WERI-Rb-1 (cell line): ENCODE data around the gene PDLIM3.

Experiments
- DNase-seq: peaks from one replicate; pipeline ENCODE4 v3.0.0-alpha.2; 2020
- H3K27ac ChIP-seq: fragments of 250-450 bp; sonication (Bioruptor Pico); 2 replicates; pipeline ENCODE4 v1.5.1; 2020; ENCODE audit warnings: mild to moderate bottlenecking, moderate library complexity
- H3K27me3 ChIP-seq: fragments of 250-450 bp; sonication (Bioruptor Pico); 2 replicates; pipeline ENCODE4 v1.5.1; 2021; ENCODE audit warnings: mild to moderate bottlenecking, low read depth, moderate library complexity; ENCODE audit not compliant: insufficient read depth, severe bottlenecking
- H3K36me3 ChIP-seq: fragments of 250-450 bp; sonication (Bioruptor Pico); 2 replicates; pipeline ENCODE4 v1.5.1; 2020; ENCODE audit warnings: mild to moderate bottlenecking, moderate library complexity
- H3K4me3 ChIP-seq: 2 replicates; pipeline ENCODE4 v1.5.1; 2011; ENCODE audit warnings: low read depth, mild to moderate bottlenecking, control low read depth, low read length
- H3K9me3 ChIP-seq: fragments of 250-450 bp; sonication (Bioruptor Pico); 2 replicates; pipeline ENCODE4 v1.5.1; 2021; ENCODE audit warnings: mild to moderate bottlenecking, moderate library complexity; ENCODE audit not compliant: severe bottlenecking
- TF ChIP-seq, protein P1 (sequence below): IDR thresholded peaks from 2 replicates; pipeline ENCODE4 v1.5.1; 2011; ENCODE audit warnings: low read depth, mild to moderate bottlenecking, control low read depth, inconsistent platforms, low read length

Gene PDLIM3

DNA sequence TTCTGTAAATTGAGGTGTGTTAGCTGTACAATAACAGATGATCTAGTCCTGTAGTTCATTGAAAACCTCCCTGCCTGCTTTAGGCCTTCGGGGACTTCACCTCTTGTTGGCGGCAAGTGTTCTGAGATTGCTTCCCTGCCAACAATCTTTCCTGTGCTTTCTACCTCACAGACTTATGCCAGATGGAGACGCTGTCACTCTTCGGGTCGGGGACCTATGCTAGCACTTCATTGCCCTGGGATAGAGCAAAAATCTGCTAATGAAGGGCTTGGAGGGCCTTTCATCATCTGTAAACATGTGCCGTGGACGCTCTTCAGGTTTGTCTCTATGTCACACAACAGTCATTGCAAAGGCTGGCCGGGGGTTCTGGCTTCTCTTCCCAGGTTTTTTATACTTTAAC, 4.7 kb upstream of the PDLIM3 start:
- TF ChIP-seq, protein P1, sequence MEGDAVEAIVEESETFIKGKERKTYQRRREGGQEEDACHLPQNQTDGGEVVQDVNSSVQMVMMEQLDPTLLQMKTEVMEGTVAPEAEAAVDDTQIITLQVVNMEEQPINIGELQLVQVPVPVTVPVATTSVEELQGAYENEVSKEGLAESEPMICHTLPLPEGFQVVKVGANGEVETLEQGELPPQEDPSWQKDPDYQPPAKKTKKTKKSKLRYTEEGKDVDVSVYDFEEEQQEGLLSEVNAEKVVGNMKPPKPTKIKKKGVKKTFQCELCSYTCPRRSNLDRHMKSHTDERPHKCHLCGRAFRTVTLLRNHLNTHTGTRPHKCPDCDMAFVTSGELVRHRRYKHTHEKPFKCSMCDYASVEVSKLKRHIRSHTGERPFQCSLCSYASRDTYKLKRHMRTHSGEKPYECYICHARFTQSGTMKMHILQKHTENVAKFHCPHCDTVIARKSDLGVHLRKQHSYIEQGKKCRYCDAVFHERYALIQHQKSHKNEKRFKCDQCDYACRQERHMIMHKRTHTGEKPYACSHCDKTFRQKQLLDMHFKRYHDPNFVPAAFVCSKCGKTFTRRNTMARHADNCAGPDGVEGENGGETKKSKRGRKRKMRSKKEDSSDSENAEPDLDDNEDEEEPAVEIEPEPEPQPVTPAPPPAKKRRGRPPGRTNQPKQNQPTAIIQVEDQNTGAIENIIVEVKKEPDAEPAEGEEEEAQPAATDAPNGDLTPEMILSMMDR = peak; percentile 30; the same call in 1 of the 2 replicates

DNA sequence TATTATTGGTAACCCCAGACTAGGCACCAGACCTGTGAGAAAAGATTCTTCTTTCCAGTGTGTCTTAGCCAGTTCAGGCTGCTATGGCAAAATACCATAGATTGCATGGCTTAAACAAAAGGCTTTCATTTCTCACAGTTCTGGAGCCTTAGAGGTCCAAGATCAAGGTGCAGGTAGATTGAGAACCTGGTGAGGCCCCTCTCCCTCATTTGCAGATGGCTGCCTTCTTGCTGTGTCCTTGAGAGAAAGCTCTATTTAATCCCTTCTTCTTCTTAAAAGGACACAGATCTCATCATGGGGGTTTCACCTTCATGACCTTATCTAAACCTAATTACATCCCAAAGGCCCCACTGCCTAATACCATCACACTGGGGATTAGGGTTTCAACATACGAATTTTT, 3.5 kb upstream of the PDLIM3 start:
- Histone ChIP-seq H3K4me3 (no peak overlapping the region), H3K9me3 (no peaks in the 10 kb centered on the region), H3K27me3 (no peaks in the 10 kb centered on the region), H3K27ac (no peak overlapping the region), H3K36me3 (no peaks in the 10 kb centered on the region)
- DNase-seq = no peak
- TF ChIP-seq, protein P1 = no peak

More for the DNA sequence above, 4.7 kb upstream of the PDLIM3 start:
- DNase-seq = no peak
- no peak overlapping the region for H3K27ac ChIP-seq
- no peaks in the 10 kb centered on the region for H3K9me3 ChIP-seq
- no peaks in the 10 kb centered on the region for H3K36me3 ChIP-seq
- H3K4me3 ChIP-seq = no peak overlapping the region
- H3K27me3 ChIP-seq = no peaks in the 10 kb centered on the region

DNA sequence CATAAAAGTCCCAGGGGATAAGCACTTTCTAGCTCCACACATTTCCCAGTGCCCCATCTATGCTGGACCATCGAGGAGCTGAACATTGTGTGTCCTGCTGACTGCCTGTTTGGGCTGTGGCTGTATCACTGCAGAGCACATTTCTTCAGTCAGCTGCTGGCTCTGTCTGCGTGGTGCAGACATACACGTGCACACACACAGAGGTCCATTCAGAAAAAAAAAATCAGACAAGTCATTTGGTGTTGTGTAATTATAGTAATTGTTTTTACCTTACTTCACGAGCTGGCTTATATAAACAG, 1.1 kb upstream of the PDLIM3 start:
- Histone ChIP-seq H3K9me3 (no peaks in the 10 kb centered on the region), H3K27ac (no peak overlapping the region), H3K36me3 (no peaks in the 10 kb centered on the region), H3K27me3 (no peaks in the 10 kb centered on the region), H3K4me3 (no peak overlapping the region)
- DNase-seq = no peak
- TF ChIP-seq, protein P1 = no peak

DNA sequence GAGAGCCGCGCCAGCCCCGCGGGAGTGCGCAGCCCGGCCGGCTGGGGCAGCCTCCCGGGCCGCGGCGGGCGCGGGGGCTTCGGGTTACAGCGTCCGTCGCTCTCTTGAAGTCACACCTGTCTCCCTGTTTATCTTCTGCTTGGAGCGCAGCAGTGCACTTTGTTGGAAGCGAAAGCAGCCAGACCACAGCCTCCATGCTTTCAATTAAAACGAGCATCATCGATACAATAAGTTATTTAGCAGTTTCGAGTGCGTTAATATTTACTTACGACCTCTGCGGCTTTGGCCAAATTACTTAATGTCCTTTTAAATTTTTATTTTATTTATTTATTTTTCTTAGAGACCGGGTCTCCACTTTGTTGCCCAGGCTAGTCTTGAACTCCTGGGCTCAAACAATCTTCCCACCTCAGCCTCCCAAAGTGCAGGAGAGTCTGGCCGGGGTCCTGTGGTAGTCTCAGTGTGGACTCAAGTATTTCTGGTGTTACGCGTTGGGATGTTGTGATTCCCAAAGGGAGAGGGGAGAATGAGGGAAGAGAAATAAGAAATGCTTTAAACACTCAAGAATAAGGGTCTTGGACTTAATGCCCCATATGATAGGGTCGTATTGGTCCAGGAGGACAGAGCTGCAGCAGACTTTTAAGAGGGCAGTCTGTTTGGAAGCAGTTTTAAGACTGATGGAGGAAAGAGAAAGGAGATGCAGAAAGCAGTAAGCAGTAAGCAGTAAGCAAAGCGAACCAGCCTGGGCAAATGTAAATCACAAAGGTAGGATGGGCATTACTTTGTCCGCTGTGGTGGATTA, 504 bp upstream of the PDLIM3 start:
- peak overlapping the region; percentile 50 for H3K4me3 ChIP-seq
- DNase-seq = no peak
- TF ChIP-seq, protein P1 = no peak

DNA sequence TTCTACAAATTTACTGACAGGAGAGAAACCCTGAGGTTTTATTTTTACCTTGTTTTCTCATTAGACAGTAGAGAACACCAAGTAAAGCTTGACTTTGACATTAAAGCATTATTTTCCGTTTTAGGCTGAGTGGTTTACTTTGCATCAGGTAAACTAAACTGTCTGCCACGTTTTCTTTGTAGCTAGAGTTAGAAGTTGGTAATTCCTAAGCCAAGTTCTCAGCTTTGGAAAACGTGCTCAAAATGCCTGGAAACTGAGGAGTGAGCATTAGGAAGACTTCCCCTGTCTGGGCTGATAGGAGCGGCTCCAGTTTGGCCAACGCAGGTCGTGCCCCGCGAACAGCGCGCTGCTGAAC, 819 bp downstream of the PDLIM3 start:
- H3K9me3 ChIP-seq = no peaks in the 10 kb centered on the region
- no peaks in the 10 kb centered on the region for H3K36me3 ChIP-seq
- DNase-seq = no peak
- TF ChIP-seq, protein P1 = no peak
- peak overlapping the region; percentile 50 for H3K4me3 ChIP-seq
- no peak overlapping the region for H3K27ac ChIP-seq
- H3K27me3 ChIP-seq = no peaks in the 10 kb centered on the region

More for the DNA sequence above, 504 bp upstream of the PDLIM3 start:
- H3K27ac ChIP-seq = no peak overlapping the region
- H3K36me3 ChIP-seq = no peaks in the 10 kb centered on the region
- no peaks in the 10 kb centered on the region for H3K27me3 ChIP-seq
- no peaks in the 10 kb centered on the region for H3K9me3 ChIP-seq

DNA sequence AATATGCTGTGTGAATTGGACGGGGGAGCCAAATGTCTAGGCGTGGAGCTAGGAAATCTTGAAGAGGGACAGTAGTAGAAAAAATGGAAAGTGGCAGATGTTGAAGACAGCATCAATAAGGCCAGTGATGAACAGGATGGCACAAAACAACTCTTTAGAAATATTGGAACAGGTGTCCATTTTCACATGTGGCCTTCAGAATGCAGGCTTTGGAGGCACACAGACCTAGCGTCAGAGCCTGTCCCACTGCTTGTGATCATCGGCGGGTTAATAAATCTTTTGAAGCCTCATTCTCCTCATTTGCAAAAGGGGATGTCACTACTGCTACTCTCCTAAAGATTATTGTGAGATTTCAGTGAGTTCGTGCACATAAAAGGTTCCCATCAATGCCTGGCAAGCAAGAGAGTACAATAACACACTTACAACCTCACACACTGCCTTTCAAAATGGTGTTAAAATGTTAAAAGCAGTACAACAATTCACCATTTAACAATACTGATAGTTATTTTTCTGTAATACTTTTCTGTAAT, 2.4 kb downstream of the PDLIM3 start:
- no peaks in the 10 kb centered on the region for H3K9me3 ChIP-seq
- TF ChIP-seq, protein P1 = no peak
- H3K27me3 ChIP-seq = no peaks in the 10 kb centered on the region
- no peak overlapping the region for H3K27ac ChIP-seq
- DNase-seq = no peak
- H3K4me3 ChIP-seq = no peak overlapping the region
- no peaks in the 10 kb centered on the region for H3K36me3 ChIP-seq
